Activated CD4-positive, alpha-beta T cell treated with anti-CD3 and anti-CD28 coated beads, Interleukin-2, amount 10 ng/mL, durations not matched to agents 24 days and 14 days (primary cell): ENCODE measurements around the gene EXOC3. TPM values are rescaled to one million over a fixed set of nuclear protein-coding genes. Genes with fewer than 3 reads are reported as not detected.
"Not testable (repeated sequence)": the region's sequence is repeated elsewhere in the genome, so short reads cannot be mapped to it uniquely, and the experiment has no call there.

Experiments used
- DNase-seq: peaks from one replicate; pipeline ENCODE4 v3.0.0; 2022
- H3K27ac Mint-ChIP-seq: one replicate; pipeline ENCODE4 v1.8.0; 2022; ENCODE audit warnings: mild to moderate bottlenecking, mixed read lengths
- H3K27me3 Mint-ChIP-seq: one replicate; pipeline ENCODE4 v1.8.0; 2022; ENCODE audit warnings: mixed read lengths
- H3K36me3 Mint-ChIP-seq: one replicate; pipeline ENCODE4 v1.8.0; 2022; ENCODE audit warnings: low read depth, mild to moderate bottlenecking, mixed read lengths
- H3K4me1 Mint-ChIP-seq: one replicate; pipeline ENCODE4 v1.8.0; 2021; ENCODE audit warnings: mixed read lengths
- H3K4me3 Mint-ChIP-seq: one replicate; pipeline ENCODE4 v1.8.0; 2022; ENCODE audit warnings: mild to moderate bottlenecking, moderate library complexity, mixed read lengths
- H3K9me3 Mint-ChIP-seq: one replicate; pipeline ENCODE4 v1.8.0; 2021; ENCODE audit warnings: mixed read lengths
- intact Hi-C: fragments of 100-400 bp; cut with micrococcal nuclease; formaldehyde crosslinking; loops from one replicate; pipeline ENCODE4 v1.15.1; 2023
- total RNA-seq: library from RNA; stranded (reverse); gene quantifications from 2 replicates; pipeline ENCODE4 v1.2.3, GENCODE V29; 2022

EXOC3 gene
- total RNA-seq, 1 donor from 2014 or later: 64.5 TPM

GRCh38 chr5:483434-484140, 40.6 kb downstream of the EXOC3 start:
- no peak overlapping the region for H3K27ac Mint-ChIP-seq
- DNase-seq: no peak
- H3K9me3 Mint-ChIP-seq: no peaks in the 10 kb centered on the region

GRCh38 chr5:484556-484955, 41.6 kb downstream of the EXOC3 start:
- H3K9me3 Mint-ChIP-seq: no peaks in the 10 kb centered on the region
- no peaks in the 10 kb centered on the region for H3K36me3 Mint-ChIP-seq
- H3K4me1 Mint-ChIP-seq: no peaks in the 10 kb centered on the region
- no peaks in the 10 kb centered on the region for H3K27me3 Mint-ChIP-seq
- no peak overlapping the region for H3K4me3 Mint-ChIP-seq
- no peak overlapping the region for H3K27ac Mint-ChIP-seq
- no peak for DNase-seq
- intact Hi-C loops: no loop called here

More at GRCh38 chr5:483434-484140, 40.6 kb downstream of the EXOC3 start:
- intact Hi-C loops: no loop called here
- Mint-ChIP-seq H3K4me1 (no peaks in the 10 kb centered on the region), H3K4me3 (no peak overlapping the region), H3K36me3 (no peaks in the 10 kb centered on the region), H3K27me3 (no peaks in the 10 kb centered on the region)

- intact Hi-C loops: no loop called here
- H3K27ac Mint-ChIP-seq: no peak overlapping the region
- no peaks in the 10 kb centered on the region for H3K4me1 Mint-ChIP-seq
- H3K4me3 Mint-ChIP-seq: no peak overlapping the region
- no peaks in the 10 kb centered on the region for H3K27me3 Mint-ChIP-seq
- no peaks in the 10 kb centered on the region for H3K36me3 Mint-ChIP-seq
- no peak for DNase-seq
- H3K9me3 Mint-ChIP-seq: no peaks in the 10 kb centered on the region
Observed at GRCh38 chr5:485113-485945, 42.4 kb downstream of the EXOC3 start.

GRCh38 chr5:485946-486491, 43.0 kb downstream of the EXOC3 start:
- no peak for DNase-seq
- no peaks in the 10 kb centered on the region for H3K4me1 Mint-ChIP-seq
- no peak overlapping the region for H3K4me3 Mint-ChIP-seq
- no peaks in the 10 kb centered on the region for H3K36me3 Mint-ChIP-seq
- intact Hi-C loops: no loop called here
- H3K9me3 Mint-ChIP-seq: no peaks in the 10 kb centered on the region
- H3K27me3 Mint-ChIP-seq: no peaks in the 10 kb centered on the region
- H3K27ac Mint-ChIP-seq: no peak overlapping the region

DNA sequence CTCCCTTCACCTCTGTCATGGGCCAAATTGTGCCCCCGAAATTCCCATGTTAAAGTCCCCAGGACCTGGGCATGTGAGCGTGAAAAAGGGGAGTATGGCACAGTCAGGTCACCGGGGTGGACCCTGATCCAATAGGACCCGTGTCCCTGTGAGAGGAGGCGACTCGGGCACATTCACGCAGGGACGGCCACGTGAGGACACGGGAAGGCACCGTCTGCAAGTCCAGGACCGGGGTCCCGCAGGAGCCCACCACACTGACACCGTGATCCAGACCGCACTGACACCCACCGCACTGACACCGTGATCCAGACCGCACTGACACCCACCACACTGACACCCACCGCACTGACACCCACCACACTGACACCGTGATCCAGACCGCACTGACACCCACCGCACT, 43.6 kb downstream of the EXOC3 start:
- DNase-seq, H3K36me3 Mint-ChIP-seq, H3K4me3 Mint-ChIP-seq, H3K4me1 Mint-ChIP-seq, H3K9me3 Mint-ChIP-seq, H3K27ac Mint-ChIP-seq, H3K27me3 Mint-ChIP-seq, intact Hi-C loops: not testable (repeated sequence)

DNA sequence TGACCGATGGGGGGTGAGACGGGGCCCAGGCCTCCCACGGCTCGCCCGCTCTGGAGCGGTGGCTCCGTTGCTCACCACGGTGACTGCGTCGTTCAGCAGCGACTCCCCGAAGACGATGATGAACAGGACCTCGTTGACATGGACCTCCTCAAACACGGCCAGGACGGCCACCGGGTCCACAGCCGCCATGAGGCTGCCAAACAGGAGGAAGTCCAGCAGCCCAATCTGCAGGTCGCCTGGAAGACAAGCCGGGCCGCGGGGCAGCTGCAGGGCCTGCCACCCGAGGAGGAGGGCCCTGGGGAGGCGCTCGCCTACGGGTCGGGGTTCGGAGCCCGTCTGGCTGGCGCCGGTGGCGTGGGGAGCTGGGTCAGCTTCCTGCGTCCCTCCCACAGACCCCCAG, 45.3 kb downstream of the EXOC3 start:
- H3K4me1 Mint-ChIP-seq: no peaks in the 10 kb centered on the region
- H3K36me3 Mint-ChIP-seq: no peaks in the 10 kb centered on the region
- no peak for DNase-seq
- intact Hi-C loops: no loop called here
- no peak overlapping the region for H3K27ac Mint-ChIP-seq
- H3K27me3 Mint-ChIP-seq: no peaks in the 10 kb centered on the region
- H3K9me3 Mint-ChIP-seq: no peaks in the 10 kb centered on the region
- H3K4me3 Mint-ChIP-seq: no peak overlapping the region

DNA sequence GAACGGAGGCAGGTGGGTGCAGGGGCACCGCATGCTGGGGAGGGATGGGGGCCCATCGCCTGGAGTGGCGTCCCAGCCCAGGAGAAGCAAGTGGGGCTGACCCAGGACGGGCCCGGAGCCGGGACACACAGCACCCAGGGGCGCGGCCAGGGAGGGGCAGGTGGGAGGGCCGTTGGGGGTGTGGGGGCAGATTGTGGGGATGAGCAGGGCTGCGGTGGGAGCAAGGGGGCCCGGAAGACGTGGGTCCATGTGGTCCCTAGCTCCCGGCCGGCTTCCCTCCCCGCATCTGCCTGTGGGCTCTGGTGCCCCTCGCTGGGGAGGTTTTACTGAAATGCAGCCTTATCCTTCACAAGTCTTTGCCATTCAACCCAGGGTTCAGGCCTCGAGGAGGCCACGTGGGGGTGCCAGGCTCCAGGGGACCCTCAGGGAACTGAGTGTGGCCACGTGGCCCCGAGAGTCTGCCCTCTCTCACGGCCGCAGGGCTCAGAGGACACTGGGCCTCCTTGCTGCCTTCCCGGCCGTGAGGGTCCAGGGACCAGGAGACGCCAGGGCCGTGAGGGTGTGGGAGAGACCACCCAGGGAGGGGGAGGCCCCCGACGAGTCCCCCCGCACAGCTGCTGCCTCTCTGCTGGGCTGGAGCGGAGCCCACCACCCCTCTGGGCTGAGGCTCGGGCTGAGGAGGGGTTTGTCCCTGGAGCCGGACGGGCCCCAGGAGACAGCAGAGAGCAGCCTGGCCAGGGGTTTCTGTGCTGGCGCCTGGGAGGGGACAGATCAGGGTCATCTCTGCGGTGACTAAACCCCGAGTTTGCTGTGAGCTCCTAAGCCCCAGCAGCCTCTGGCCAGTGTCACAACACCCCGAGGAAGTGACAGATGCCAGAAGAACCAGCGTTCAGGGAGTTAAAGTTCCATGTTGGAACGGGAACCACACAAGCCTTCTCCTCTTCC, 46.0 kb downstream of the EXOC3 start:
- intact Hi-C loops: no loop called here
- Mint-ChIP-seq H3K27ac (no peak overlapping the region), H3K36me3 (no peaks in the 10 kb centered on the region), H3K27me3 (no peaks in the 10 kb centered on the region), H3K9me3 (no peaks in the 10 kb centered on the region), H3K4me1 (no peaks in the 10 kb centered on the region), H3K4me3 (no peak overlapping the region)
- DNase-seq: no peak

GRCh38 chr5:489689-490080, 46.7 kb downstream of the EXOC3 start:
- Mint-ChIP-seq H3K9me3 (no peaks in the 10 kb centered on the region), H3K27ac (no peak overlapping the region), H3K27me3 (no peaks in the 10 kb centered on the region), H3K36me3 (no peaks in the 10 kb centered on the region), H3K4me1 (no peaks in the 10 kb centered on the region), H3K4me3 (no peak overlapping the region)
- intact Hi-C loops: no loop called here
- no peak for DNase-seq

- Mint-ChIP-seq H3K4me3 (no peak overlapping the region), H3K27me3 (no peaks in the 10 kb centered on the region), H3K36me3 (no peaks in the 10 kb centered on the region), H3K9me3 (no peaks in the 10 kb centered on the region), H3K27ac (no peak overlapping the region), H3K4me1 (no peaks in the 10 kb centered on the region)
- intact Hi-C loops: no loop called here
- no peak for DNase-seq
Observed at GRCh38 chr5:490116-491106, 47.4 kb downstream of the EXOC3 start.

GRCh38 chr5:491119-491855, 48.3 kb downstream of the EXOC3 start:
- H3K4me1 Mint-ChIP-seq: no peaks in the 10 kb centered on the region
- no peaks in the 10 kb centered on the region for H3K36me3 Mint-ChIP-seq

GRCh38 chr5:491856-492155, 48.8 kb downstream of the EXOC3 start:
- Mint-ChIP-seq H3K4me1 (no peaks in the 10 kb centered on the region), H3K27ac (no peak overlapping the region), H3K27me3 (no peaks in the 10 kb centered on the region), H3K9me3 (no peaks in the 10 kb centered on the region), H3K36me3 (no peaks in the 10 kb centered on the region), H3K4me3 (no peak overlapping the region)
- DNase-seq: no peak
- intact Hi-C loops: no loop called here

More at GRCh38 chr5:491119-491855, 48.3 kb downstream of the EXOC3 start:
- intact Hi-C loops: no loop called here
- no peak for DNase-seq
- Mint-ChIP-seq H3K27ac (no peak overlapping the region), H3K9me3 (no peaks in the 10 kb centered on the region), H3K27me3 (no peaks in the 10 kb centered on the region), H3K4me3 (no peak overlapping the region)

- Mint-ChIP-seq H3K36me3 (no peaks in the 10 kb centered on the region), H3K4me1 (no peaks in the 10 kb centered on the region), H3K4me3 (no peak overlapping the region), H3K9me3 (no peaks in the 10 kb centered on the region), H3K27ac (no peak overlapping the region), H3K27me3 (no peaks in the 10 kb centered on the region)
- intact Hi-C loops: no loop called here
- DNase-seq: no peak
Observed at GRCh38 chr5:492314-492893, 49.4 kb downstream of the EXOC3 start.
